ENCODE results near the gene CENPO. TPM values are rescaled to one million over a fixed set of nuclear protein-coding genes. Genes with fewer than 3 reads are reported as not detected.

CENPO gene
- 6.7 and 37.6 TPM in 2 replicates for total RNA-seq

GRCh38 chr2:24792874-24793760 is at the start of gene CENPO, which contains the start of gene PTRHD1:
Gene CENPO (plus strand): TSS chr2:24793425. CDS start chr2:24793920, 495 bp downstream.
Gene PTRHD1 (minus strand): TSS chr2:24793391. CDS start chr2:24793377, 14 bp downstream.

Other genes starting within 250 kb of the CENPO start
- gene PTRHD1, start within 50 bp of the CENPO start, total RNA-seq, result 38.8 and 60.7 TPM in 2 replicates
- 37.3 and 44.4 TPM in 2 replicates for gene ADCY3, start 126.8 kb downstream of the CENPO start, total RNA-seq
- 1.5 and 1.9 TPM in 2 replicates for gene DNAJC27, start 178.5 kb downstream of the CENPO start, total RNA-seq
- 1.1 and 1.3 TPM in 2 replicates for gene EFR3B, start 248.7 kb downstream of the CENPO start, total RNA-seq